NB4 (cell line): Measurements from ENCODE around the gene FGF4.

Source experiments
- MYC ChIP-seq: IDR thresholded peaks from 2 replicates; pipeline ENCODE4 v1.6.1; 2011; ENCODE audit warnings: low read depth, low read length
- POLR2A ChIP-seq: IDR thresholded peaks from 2 replicates; pipeline ENCODE4 v1.6.1; 2011; ENCODE audit warnings: mild to moderate bottlenecking; ENCODE audit not compliant: insufficient read length; ENCODE audit errors: extremely low read depth
- TF ChIP-seq, protein P1 (sequence below): IDR thresholded peaks from one replicate; pipeline ENCODE4 v1.5.1; 2012; ENCODE audit warnings: low read depth, low read length
- TF ChIP-seq, protein P2 (sequence below): IDR thresholded peaks from 2 replicates; pipeline ENCODE4 v1.6.1; 2011; ENCODE audit warnings: low read depth, low read length

DNA sequence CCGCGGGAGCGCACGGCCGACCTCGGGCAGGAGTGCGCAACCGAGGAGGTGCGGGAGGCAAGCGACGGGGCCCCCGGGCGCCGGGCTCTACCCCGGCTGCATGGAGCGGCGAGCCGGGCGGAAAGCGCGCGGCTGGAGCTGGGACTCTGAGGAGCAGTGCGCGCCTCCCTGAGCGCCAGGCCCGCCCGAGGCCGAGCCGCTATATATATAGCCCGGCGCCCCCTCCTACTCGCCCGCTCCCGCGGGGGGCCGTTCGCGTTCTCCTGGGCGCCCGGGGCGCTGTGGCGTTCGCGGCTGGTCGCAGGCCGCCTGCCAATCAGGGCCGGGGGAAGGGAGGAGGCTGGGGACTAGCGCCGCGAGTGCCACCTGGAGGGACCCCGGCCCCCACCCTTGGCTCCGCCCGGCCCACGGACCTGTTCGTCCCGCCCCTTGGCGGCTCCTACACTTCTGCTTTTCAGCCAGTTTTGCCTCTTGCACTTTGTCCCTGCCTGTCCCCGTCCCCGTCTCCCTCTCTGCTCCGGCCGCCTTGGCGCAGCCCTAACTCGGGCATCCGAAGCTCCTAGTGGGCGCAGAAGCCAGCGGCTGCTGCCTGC is at the start of gene FGF4:
- TF ChIP-seq, protein P1, sequence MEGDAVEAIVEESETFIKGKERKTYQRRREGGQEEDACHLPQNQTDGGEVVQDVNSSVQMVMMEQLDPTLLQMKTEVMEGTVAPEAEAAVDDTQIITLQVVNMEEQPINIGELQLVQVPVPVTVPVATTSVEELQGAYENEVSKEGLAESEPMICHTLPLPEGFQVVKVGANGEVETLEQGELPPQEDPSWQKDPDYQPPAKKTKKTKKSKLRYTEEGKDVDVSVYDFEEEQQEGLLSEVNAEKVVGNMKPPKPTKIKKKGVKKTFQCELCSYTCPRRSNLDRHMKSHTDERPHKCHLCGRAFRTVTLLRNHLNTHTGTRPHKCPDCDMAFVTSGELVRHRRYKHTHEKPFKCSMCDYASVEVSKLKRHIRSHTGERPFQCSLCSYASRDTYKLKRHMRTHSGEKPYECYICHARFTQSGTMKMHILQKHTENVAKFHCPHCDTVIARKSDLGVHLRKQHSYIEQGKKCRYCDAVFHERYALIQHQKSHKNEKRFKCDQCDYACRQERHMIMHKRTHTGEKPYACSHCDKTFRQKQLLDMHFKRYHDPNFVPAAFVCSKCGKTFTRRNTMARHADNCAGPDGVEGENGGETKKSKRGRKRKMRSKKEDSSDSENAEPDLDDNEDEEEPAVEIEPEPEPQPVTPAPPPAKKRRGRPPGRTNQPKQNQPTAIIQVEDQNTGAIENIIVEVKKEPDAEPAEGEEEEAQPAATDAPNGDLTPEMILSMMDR, result no peak
- TF ChIP-seq POLR2A (no peak), MYC (no peak)
- TF ChIP-seq, protein P2, sequence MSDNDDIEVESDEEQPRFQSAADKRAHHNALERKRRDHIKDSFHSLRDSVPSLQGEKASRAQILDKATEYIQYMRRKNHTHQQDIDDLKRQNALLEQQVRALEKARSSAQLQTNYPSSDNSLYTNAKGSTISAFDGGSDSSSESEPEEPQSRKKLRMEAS, result no peak
